Measurements from ENCODE around the gene GNRH2. TPM values are rescaled to one million over a fixed set of nuclear protein-coding genes. Genes with fewer than 3 reads are reported as not detected.
A peak's percentile ranks its signal among the peaks of the same experiment; 100 is the strongest.

GNRH2 gene
- total and polyA plus RNA-seq, 2 donors (not counting 1 experiment from before 2014, with no cell fraction given), result 2.5 TPM; not detected in 1

GRCh38 chr20:3081641-3082040 is 38.2 kb downstream of the GNRH2 start:
- H3K9me3 Mint-ChIP-seq (ENCODE audit: insufficient read depth), result no peaks in the 10 kb centered on the region
- ATAC-seq (ENCODE audit: low read depth) (no peak), DNase-seq (no peak)
- intact Hi-C loops (cut with micrococcal nuclease), result no loop called here
- 67% methylated on average over 11 of the region's 11 CpGs for WGBS (ENCODE audit: insufficient coverage)
- H3K9me3 ChIP-seq (ENCODE audit: control extremely low read depth in 1 of 3, control insufficient read depth in 2 of 3, insufficient read depth in 1 of 3, low read length in 2 of 3), result peaks cover 0 to 21% (median 0%) of the 10 kb centered on the region in 3 donors
- H3K4me2 ChIP-seq (replicated peaks; ENCODE audit: low read depth, low read length, poor library complexity, severe bottlenecking), result peak overlapping the region; percentile 83
- ChIA-PET POLR2A (no interaction called here), CTCF (no interaction called here)
- TF ChIP-seq EZH2 (IDR thresholded peaks at IDR 0.05; ENCODE audit: borderline replicate concordance, insufficient read depth, low read depth, low read length, poor library complexity, severe bottlenecking), result no peak
- TF ChIP-seq, protein P1, sequence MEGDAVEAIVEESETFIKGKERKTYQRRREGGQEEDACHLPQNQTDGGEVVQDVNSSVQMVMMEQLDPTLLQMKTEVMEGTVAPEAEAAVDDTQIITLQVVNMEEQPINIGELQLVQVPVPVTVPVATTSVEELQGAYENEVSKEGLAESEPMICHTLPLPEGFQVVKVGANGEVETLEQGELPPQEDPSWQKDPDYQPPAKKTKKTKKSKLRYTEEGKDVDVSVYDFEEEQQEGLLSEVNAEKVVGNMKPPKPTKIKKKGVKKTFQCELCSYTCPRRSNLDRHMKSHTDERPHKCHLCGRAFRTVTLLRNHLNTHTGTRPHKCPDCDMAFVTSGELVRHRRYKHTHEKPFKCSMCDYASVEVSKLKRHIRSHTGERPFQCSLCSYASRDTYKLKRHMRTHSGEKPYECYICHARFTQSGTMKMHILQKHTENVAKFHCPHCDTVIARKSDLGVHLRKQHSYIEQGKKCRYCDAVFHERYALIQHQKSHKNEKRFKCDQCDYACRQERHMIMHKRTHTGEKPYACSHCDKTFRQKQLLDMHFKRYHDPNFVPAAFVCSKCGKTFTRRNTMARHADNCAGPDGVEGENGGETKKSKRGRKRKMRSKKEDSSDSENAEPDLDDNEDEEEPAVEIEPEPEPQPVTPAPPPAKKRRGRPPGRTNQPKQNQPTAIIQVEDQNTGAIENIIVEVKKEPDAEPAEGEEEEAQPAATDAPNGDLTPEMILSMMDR (IDR thresholded peaks at IDR 0.05), result no peak
- peaks cover 0 to 57% (median 31%) of the 10 kb centered on the region in 4 experiments for H3K27me3 ChIP-seq (replicated peaks in 1 of 4; ENCODE audit: control extremely low read depth in 1 of 4, control insufficient read depth in 3 of 4, insufficient read depth in 4 of 4, low read length in 3 of 4)
- peaks cover 54% of the 10 kb centered on the region for H3K27me3 Mint-ChIP-seq
- H3K4me3 Mint-ChIP-seq, result peak overlapping the region; percentile 86
- peaks cover 21% of the 10 kb centered on the region for H3K4me1 Mint-ChIP-seq
- H3K79me2 ChIP-seq (ENCODE audit: control insufficient read depth, insufficient read depth, low read length), result no peaks in the 10 kb centered on the region
- no peak overlapping the region for H3K4me3 ChIP-seq (ENCODE audit: control extremely low read depth in 1 of 5, extremely low read depth in 1 of 5, insufficient read depth in 1 of 5, low read depth in 2 of 5, low read length in 4 of 5)
- H3K9ac ChIP-seq (ENCODE audit: low read length), result no peak overlapping the region
- peaks cover 13 to 23% of the 10 kb centered on the region in 2 donors for H3K4me1 ChIP-seq (ENCODE audit: control insufficient read depth in 2 of 2, insufficient read depth in 2 of 2, low read length in 2 of 2)
- H4K20me1 ChIP-seq (ENCODE audit: control insufficient read depth, insufficient read depth, low read length, poor library complexity, severe bottlenecking), result no peaks in the 10 kb centered on the region
- H3K27ac ChIP-seq (ENCODE audit: low read length in 2 of 2), result no peak overlapping the region
- no peak overlapping the region for H2AFZ ChIP-seq (ENCODE audit: insufficient read depth, low read depth, low read length, poor library complexity, severe bottlenecking)
- no peak overlapping the region for H3K27ac Mint-ChIP-seq
- H3K36me3 ChIP-seq (replicated peaks in 1 of 2; ENCODE audit: control extremely low read depth in 1 of 2, control insufficient read depth in 1 of 2, extremely low read depth in 1 of 2, insufficient read depth in 2 of 2, low read length in 1 of 2), result no peaks in the 10 kb centered on the region

GRCh38 chr20:3082306-3082951 is 39.0 kb downstream of the GNRH2 start:
- TF ChIP-seq EZH2 (IDR thresholded peaks at IDR 0.05; ENCODE audit: borderline replicate concordance, insufficient read depth, low read depth, low read length, poor library complexity, severe bottlenecking), result peak; percentile 87
- TF ChIP-seq, protein P1 (IDR thresholded peaks at IDR 0.05), result no peak
- no peaks in the 10 kb centered on the region for H3K36me3 ChIP-seq (replicated peaks in 1 of 2; ENCODE audit: control extremely low read depth in 1 of 2, control insufficient read depth in 1 of 2, extremely low read depth in 1 of 2, insufficient read depth in 2 of 2, low read length in 1 of 2)
- H4K20me1 ChIP-seq (ENCODE audit: control insufficient read depth, insufficient read depth, low read length, poor library complexity, severe bottlenecking), result no peaks in the 10 kb centered on the region
- Mint-ChIP-seq H3K27ac (no peak overlapping the region), H3K4me1 (peaks cover 21% of the 10 kb centered on the region), H3K27me3 (peaks cover 51% of the 10 kb centered on the region), H3K4me3 (peak overlapping the region; percentile 86), H3K9me3 (ENCODE audit: insufficient read depth) (no peaks in the 10 kb centered on the region)
- peak overlapping the region; percentile 60 for H2AFZ ChIP-seq (ENCODE audit: insufficient read depth, low read depth, low read length, poor library complexity, severe bottlenecking)
- CTCF ChIA-PET, result interaction anchor here (0.6 kb wide), 1 partner anchor 159 kb away, joined by 3 read pairs; no protein-coding TSS in a partner anchor
- H3K79me2 ChIP-seq (ENCODE audit: control insufficient read depth, insufficient read depth, low read length), result no peaks in the 10 kb centered on the region
- peaks cover 0 to 21% (median 0%) of the 10 kb centered on the region in 3 donors for H3K9me3 ChIP-seq (ENCODE audit: control extremely low read depth in 1 of 3, control insufficient read depth in 2 of 3, insufficient read depth in 1 of 3, low read length in 2 of 3)
- 4% methylated on average over 63 of the region's 71 CpGs for WGBS (ENCODE audit: insufficient coverage)
- POLR2A ChIA-PET, result no interaction called here
- intact Hi-C loops (cut with micrococcal nuclease), result no loop called here
- H3K4me3 ChIP-seq (ENCODE audit: control extremely low read depth in 1 of 5, extremely low read depth in 1 of 5, insufficient read depth in 1 of 5, low read depth in 2 of 5, low read length in 4 of 5), result peak overlapping the region in 3 of 5 experiments; percentile 11 to 40 (median 35)
- H3K9ac ChIP-seq (ENCODE audit: low read length), result peak overlapping the region; percentile 44
- peaks cover 0 to 52% (median 30%) of the 10 kb centered on the region in 4 experiments for H3K27me3 ChIP-seq (replicated peaks in 1 of 4; ENCODE audit: control extremely low read depth in 1 of 4, control insufficient read depth in 3 of 4, insufficient read depth in 4 of 4, low read length in 3 of 4)
- H3K4me2 ChIP-seq (replicated peaks; ENCODE audit: low read depth, low read length, poor library complexity, severe bottlenecking), result peak overlapping the region; percentile 83
- ATAC-seq (ENCODE audit: low read depth) (peak; percentile 40), DNase-seq (peak; percentile 55)
- no peak overlapping the region for H3K27ac ChIP-seq (ENCODE audit: low read length in 2 of 2)
- H3K4me1 ChIP-seq (ENCODE audit: control insufficient read depth in 2 of 2, insufficient read depth in 2 of 2, low read length in 2 of 2), result peaks cover 13 to 23% of the 10 kb centered on the region in 2 donors
